Stimulated activated CD4-positive, alpha-beta T cell treated with anti-CD3 and anti-CD28 coated beads, TNF-alpha, amount 100 ng/mL, for 24 hours (primary cell): ENCODE data around the gene YPEL3.
A peak's percentile ranks its signal among the peaks of the same experiment; 100 is the strongest.
"Not testable (repeated sequence)": the region's sequence is repeated elsewhere in the genome, so short reads cannot be mapped to it uniquely, and the experiment has no call there.

Experiments used
- DNase-seq, 3 experiments: peaks; one replicate each; pipeline ENCODE4 v3.0.0-alpha.2; 2020; ENCODE audit warnings: low read depth in 3 of 3

Gene YPEL3

GRCh38 chr16:30116291-30117207 lies 20.5 kb upstream of the YPEL3 start:
- DNase-seq = no peak

GRCh38 chr16:30115238-30115637 lies 19.2 kb upstream of the YPEL3 start:
- DNase-seq = no peak

- not testable (repeated sequence) for DNase-seq
Measured at GRCh38 chr16:30114833-30115232, 18.8 kb upstream of the YPEL3 start.

- no peak for DNase-seq
Measured at GRCh38 chr16:30114411-30114810, 18.4 kb upstream of the YPEL3 start.

- DNase-seq = no peak
Measured at GRCh38 chr16:30113711-30114333, 17.8 kb upstream of the YPEL3 start.

- DNase-seq = no peak
Measured at GRCh38 chr16:30113031-30113710, 17.2 kb upstream of the YPEL3 start, which contains the start of gene GDPD3. Gene GDPD3, minus strand, starts transcription at chr16:30113537. Its CDS starts 59 bp downstream, at chr16:30113478.

- DNase-seq = peak; percentile 46 to 70 (median 52)
Measured at GRCh38 chr16:30112197-30113030, 16.4 kb upstream of the YPEL3 start.

GRCh38 chr16:30110661-30111060 lies 14.6 kb upstream of the YPEL3 start:
- DNase-seq = no peak

- DNase-seq = no peak
Measured at GRCh38 chr16:30108059-30108850, 12.2 kb upstream of the YPEL3 start.

- DNase-seq = no peak
Measured at GRCh38 chr16:30104492-30104891, 8.5 kb upstream of the YPEL3 start.

- no peak for DNase-seq
Measured at GRCh38 chr16:30104090-30104489, 8.1 kb upstream of the YPEL3 start.

- no peak for DNase-seq
Measured at GRCh38 chr16:30096862-30097563, 1.0 kb upstream of the YPEL3 start.

- DNase-seq = no peak
Measured at GRCh38 chr16:30095166-30096078, 591 bp downstream of the YPEL3 start.

- DNase-seq = no peak
Measured at GRCh38 chr16:30094541-30095165, 1.4 kb downstream of the YPEL3 start.

GRCh38 chr16:30092373-30093010 lies 3.5 kb downstream of the YPEL3 start:
- DNase-seq = peak; percentile 34 to 74 (median 46)

- peak; percentile 86 to 93 (median 90) for DNase-seq
Measured at GRCh38 chr16:30091474-30092372, 4.3 kb downstream of the YPEL3 start, which contains the start of gene TBX6. Gene TBX6, minus strand, starts transcription at chr16:30091924. Its CDS starts 731 bp downstream, at chr16:30091193.
